ENCODE data around the gene KRTAP12-4. TPM values are rescaled to one million over a fixed set of nuclear protein-coding genes. Genes with fewer than 3 reads are reported as not detected.

KRTAP12-4 gene
- total RNA-seq, 3 donors from 2014 or later (not counting 1 experiment from before 2014, with no cell fraction given): not detected

DNA sequence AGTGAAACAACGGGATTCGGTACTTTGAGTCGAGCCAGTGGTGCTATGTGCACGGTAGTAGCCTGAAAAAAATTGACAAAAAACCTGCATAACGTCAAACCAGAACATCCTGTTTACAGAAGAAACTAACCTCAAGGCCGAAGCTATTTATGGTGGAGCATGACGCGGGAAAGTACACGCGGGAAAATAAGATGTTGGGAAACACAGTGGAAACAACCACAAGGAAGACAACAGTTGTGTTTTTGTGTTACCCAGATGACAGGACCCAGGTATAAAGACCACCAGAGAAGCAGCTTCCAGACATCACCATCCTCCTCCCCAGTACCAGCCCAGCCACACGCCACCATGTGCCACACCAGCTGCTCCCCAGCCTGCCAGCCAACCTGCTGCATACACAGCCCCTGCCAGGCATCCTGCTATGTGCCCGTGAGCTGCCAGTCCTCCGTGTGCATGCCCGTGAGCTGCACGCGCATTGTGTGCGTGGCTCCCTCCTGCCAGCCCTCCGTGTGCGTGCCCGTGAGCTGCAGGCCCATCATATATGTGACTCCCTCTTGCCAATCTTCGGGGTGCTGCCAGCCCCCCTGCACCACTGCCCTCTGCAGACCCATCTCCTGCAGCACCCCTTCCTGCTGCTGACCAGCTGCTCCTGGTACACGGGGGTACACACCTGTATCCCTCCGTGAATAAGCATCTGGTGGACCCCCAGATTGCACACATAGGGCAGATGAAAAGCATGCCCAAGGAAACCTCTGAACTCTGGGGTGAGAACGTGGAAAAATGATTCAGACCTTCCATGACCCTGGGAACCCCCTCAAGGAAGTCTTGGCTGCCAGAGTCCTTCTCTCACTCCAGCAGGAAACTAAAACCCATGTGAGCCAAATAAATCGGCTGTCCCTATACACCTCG, 3.4 kb upstream of the KRTAP12-4 start, which contains the start of gene KRTAP12-3:
Gene KRTAP12-3 (plus strand): TSS at position 298 of the 906 bp plus-strand sequence. CDS start 48 bp downstream, at position 346.
- peaks cover 55 to 56% of the 10 kb centered on the region in 2 donors for H3K4me1 Mint-ChIP-seq
- DNase-seq (peak; percentile 49 to 90), ATAC-seq (peak; percentile 76 to 86 (median 77))
- intact Hi-C loops (cut with micrococcal nuclease): loop anchor here (2.0 kb wide), 2 partner anchors 31 to 39 kb away; partner anchors contain the start of gene KRTAP10-9
- TF ChIP-seq, protein P1, sequence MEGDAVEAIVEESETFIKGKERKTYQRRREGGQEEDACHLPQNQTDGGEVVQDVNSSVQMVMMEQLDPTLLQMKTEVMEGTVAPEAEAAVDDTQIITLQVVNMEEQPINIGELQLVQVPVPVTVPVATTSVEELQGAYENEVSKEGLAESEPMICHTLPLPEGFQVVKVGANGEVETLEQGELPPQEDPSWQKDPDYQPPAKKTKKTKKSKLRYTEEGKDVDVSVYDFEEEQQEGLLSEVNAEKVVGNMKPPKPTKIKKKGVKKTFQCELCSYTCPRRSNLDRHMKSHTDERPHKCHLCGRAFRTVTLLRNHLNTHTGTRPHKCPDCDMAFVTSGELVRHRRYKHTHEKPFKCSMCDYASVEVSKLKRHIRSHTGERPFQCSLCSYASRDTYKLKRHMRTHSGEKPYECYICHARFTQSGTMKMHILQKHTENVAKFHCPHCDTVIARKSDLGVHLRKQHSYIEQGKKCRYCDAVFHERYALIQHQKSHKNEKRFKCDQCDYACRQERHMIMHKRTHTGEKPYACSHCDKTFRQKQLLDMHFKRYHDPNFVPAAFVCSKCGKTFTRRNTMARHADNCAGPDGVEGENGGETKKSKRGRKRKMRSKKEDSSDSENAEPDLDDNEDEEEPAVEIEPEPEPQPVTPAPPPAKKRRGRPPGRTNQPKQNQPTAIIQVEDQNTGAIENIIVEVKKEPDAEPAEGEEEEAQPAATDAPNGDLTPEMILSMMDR (IDR thresholded peaks at IDR 0.05): no peak
- H3K27ac ChIP-seq (ENCODE audit: low read length): peak within 1 kb of the TSS; percentile 81
- H3K27me3 Mint-ChIP-seq (ENCODE audit: low read depth in 2 of 2): peaks cover 5 to 7% of the 10 kb centered on the region in 2 donors
- no peak within 1 kb of the TSS for H3K4me3 ChIP-seq (ENCODE audit: low read length)
- H3K36me3 Mint-ChIP-seq: peaks cover 18% of the 10 kb centered on the region
- no peaks in the 10 kb centered on the region for H3K27me3 ChIP-seq (ENCODE audit: control insufficient read depth, insufficient read depth, low read length)
- peaks cover 2 to 12% of the 10 kb centered on the region in 2 donors for H3K9me3 Mint-ChIP-seq
- peaks cover 57% of the 10 kb centered on the region for H3K4me1 ChIP-seq (ENCODE audit: control insufficient read depth, insufficient read depth, low read length)
- peaks cover 13% of the 10 kb centered on the region for H3K9me3 ChIP-seq (ENCODE audit: control insufficient read depth, insufficient read depth, low read length)
- H3K27ac Mint-ChIP-seq: peak within 1 kb of the TSS; percentile 89 to 94
- H3K36me3 ChIP-seq (ENCODE audit: control insufficient read depth, insufficient read depth, low read length): no peaks in the 10 kb centered on the region
- H3K4me3 Mint-ChIP-seq: peak within 1 kb of the TSS; percentile 74
- WGBS (ENCODE audit: insufficient coverage): 57% methylated on average over 26 of the region's 26 CpGs

DNA sequence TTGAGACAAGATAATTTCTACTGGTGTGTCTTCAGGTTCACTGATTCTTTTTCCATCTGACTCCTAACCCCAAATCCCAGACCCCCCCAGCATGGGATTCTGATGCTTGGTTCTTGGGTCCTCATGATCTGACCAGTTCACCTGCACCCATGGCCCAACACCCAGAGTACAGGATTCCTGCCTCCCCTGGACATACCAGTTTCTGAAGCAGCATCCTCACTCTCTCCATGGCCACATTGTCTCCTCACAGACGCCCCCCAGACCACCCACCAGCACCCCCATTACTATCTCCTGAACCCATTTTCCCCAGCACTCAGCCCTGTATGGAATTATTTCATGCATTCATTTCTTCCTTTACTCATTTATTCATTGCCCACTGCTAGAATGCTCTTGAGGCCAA, 2.4 kb upstream of the KRTAP12-4 start:
- Mint-ChIP-seq H3K4me3 (peak overlapping the region; percentile 74), H3K36me3 (peaks cover 18% of the 10 kb centered on the region), H3K27me3 (ENCODE audit: low read depth in 2 of 2) (peaks cover 5 to 7% of the 10 kb centered on the region in 2 donors), H3K9me3 (peaks cover 2 to 10% of the 10 kb centered on the region in 2 donors), H3K27ac (peak overlapping the region; percentile 89 to 94), H3K4me1 (peaks cover 55 to 56% of the 10 kb centered on the region in 2 donors)
- peak overlapping the region; percentile 81 for H3K27ac ChIP-seq (ENCODE audit: low read length)
- peaks cover 57% of the 10 kb centered on the region for H3K4me1 ChIP-seq (ENCODE audit: control insufficient read depth, insufficient read depth, low read length)
- DNase-seq (no peak), ATAC-seq (no peak)
- intact Hi-C loops (cut with micrococcal nuclease): loop anchor here (2.0 kb wide), 1 partner anchor 38 kb away; no protein-coding TSS in a partner anchor
- no peak overlapping the region for H3K4me3 ChIP-seq (ENCODE audit: low read length)
- H3K9me3 ChIP-seq (ENCODE audit: control insufficient read depth, insufficient read depth, low read length): peaks cover 13% of the 10 kb centered on the region
- no peaks in the 10 kb centered on the region for H3K27me3 ChIP-seq (ENCODE audit: control insufficient read depth, insufficient read depth, low read length)
- TF ChIP-seq, protein P1 (IDR thresholded peaks at IDR 0.05): no peak
- 63% methylated on average over 1 of the region's 1 CpG for WGBS (ENCODE audit: insufficient coverage)
- no peaks in the 10 kb centered on the region for H3K36me3 ChIP-seq (ENCODE audit: control insufficient read depth, insufficient read depth, low read length)

DNA sequence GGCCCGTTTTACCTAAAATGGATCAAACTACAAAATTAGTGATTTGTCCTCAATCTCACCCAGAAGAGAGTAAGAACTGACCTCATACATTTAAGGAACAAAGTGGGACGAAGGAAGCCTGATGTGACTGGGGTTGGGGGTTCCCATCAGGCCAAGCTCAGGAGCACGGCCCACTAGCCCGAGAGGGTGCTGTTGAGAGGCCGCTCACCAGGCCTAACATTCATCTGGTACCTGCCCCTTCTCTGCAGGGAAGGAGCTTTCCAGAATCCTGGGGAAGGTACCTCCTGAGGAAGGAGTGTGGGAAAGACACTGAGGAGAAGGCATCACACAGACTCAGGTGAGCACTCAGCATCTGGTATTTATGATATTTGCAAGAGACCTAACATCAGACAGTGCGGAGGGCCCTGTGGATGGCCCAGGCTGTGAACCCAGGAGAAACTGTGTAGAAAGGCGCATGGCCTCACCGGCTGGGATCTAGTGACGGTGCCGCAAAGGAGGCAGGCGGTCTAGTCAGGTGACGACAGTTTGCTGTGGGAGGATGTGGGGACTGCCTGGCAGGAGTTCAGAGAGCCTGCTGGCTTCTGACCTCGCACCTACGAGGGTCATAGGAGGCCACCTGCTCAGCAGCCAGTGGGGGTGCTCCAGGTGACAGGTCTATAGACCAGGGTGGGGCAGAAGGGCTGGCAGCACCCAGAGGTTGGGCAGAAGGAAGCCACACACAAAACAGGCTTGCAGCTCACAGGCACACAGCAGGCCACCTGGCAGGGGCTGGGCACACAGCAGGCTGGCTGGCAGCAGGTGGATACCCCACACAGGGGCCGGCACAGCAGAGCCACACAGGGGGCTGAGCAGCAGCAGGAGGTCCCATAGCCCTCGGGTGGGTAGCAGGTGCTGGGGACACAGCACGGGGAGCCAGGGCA, 543 bp downstream of the KRTAP12-4 start:
- H3K27ac ChIP-seq (ENCODE audit: low read length): peak overlapping the region; percentile 39
- WGBS (ENCODE audit: insufficient coverage): 81% methylated on average over 16 of the region's 17 CpGs

More for the DNA sequence above, 543 bp downstream of the KRTAP12-4 start:
- peaks cover 18% of the 10 kb centered on the region for H3K36me3 Mint-ChIP-seq
- H3K27ac Mint-ChIP-seq: peak overlapping the region; percentile 57 to 70
- TF ChIP-seq, protein P1 (IDR thresholded peaks at IDR 0.05): no peak
- Histone ChIP-seq H3K4me3 (ENCODE audit: low read length) (no peak overlapping the region), H3K4me1 (ENCODE audit: control insufficient read depth, insufficient read depth, low read length) (peaks cover 51% of the 10 kb centered on the region), H3K9me3 (ENCODE audit: control insufficient read depth, insufficient read depth, low read length) (peaks cover 13% of the 10 kb centered on the region), H3K36me3 (ENCODE audit: control insufficient read depth, insufficient read depth, low read length) (no peaks in the 10 kb centered on the region), H3K27me3 (ENCODE audit: control insufficient read depth, insufficient read depth, low read length) (no peaks in the 10 kb centered on the region)
- no peak overlapping the region for H3K4me3 Mint-ChIP-seq
- intact Hi-C loops (cut with micrococcal nuclease): no loop called here
- peaks cover 43 to 45% of the 10 kb centered on the region in 2 donors for H3K4me1 Mint-ChIP-seq
- H3K9me3 Mint-ChIP-seq: peaks cover 2 to 10% of the 10 kb centered on the region in 2 donors
- ATAC-seq: peak in 2 of 3 donors; percentile 14 to 28
- peak in 1 of 2 donors; percentile 88 for DNase-seq
- no peaks in the 10 kb centered on the region for H3K27me3 Mint-ChIP-seq (ENCODE audit: low read depth in 2 of 2)
